Gastroesophageal sphincter (tissue), 4 donors: Measurements from ENCODE around the gene RBMS2. TPM values are rescaled to one million over a fixed set of nuclear protein-coding genes. Genes with fewer than 3 reads are reported as not detected.

ENCODE experiments used
- ATAC-seq: fragments of 150-250 bp; one replicate; pipeline ENCODE4 v1.9.1; 2016; ENCODE audit warnings: mild to moderate bottlenecking, moderate library complexity
- H3K27ac ChIP-seq, 4 donors: fragments of 200-600 bp; sonication (generic) in 3 of 4; 1 replicate in 3 of 4; 2 replicates in 1 of 4; pipeline ENCODE4 v1.5.1; 2016 to 2019
- H3K27me3 ChIP-seq: fragments of 200-600 bp; sonication (generic); one replicate; pipeline ENCODE4 v1.5.1; 2019
- H3K36me3 ChIP-seq, 2 donors: fragments of 200-600 bp; sonication (generic); one replicate each; pipeline ENCODE4 v1.5.1; 2019; ENCODE audit warnings: control low read depth in 1 of 2
- H3K4me1 ChIP-seq, 3 donors: fragments of 200-600 bp; sonication (generic); 1 replicate in 2 of 3; 2 replicates in 1 of 3; pipeline ENCODE4 v1.5.1; 2016 to 2019; ENCODE audit warnings: control low read depth in 2 of 3
- H3K4me3 ChIP-seq, 2 donors: fragments of 200-600 bp; sonication (generic); one replicate each; pipeline ENCODE4 v1.5.1; 2019; ENCODE audit warnings: mild to moderate bottlenecking in 1 of 2, moderate library complexity in 1 of 2
- H3K9me3 ChIP-seq, 3 donors: fragments of 200-600 bp; sonication (generic); one replicate each; pipeline ENCODE4 v1.5.1; 2017 to 2019; ENCODE audit warnings: control low read depth in 2 of 3
- EP300 ChIP-seq: sonication (generic); formaldehyde crosslinking; IDR thresholded peaks from one replicate; pipeline ENCODE4 v1.6.1; 2017; ENCODE audit warnings: antibody characterized with exemption, mild to moderate bottlenecking
- POLR2A ChIP-seq, 2 donors: fragments of 450-650 bp; IDR thresholded peaks; one replicate each; pipeline ENCODE4 v1.6.1; 2017; ENCODE audit warnings: antibody characterized with exemption in 2 of 2, mild to moderate bottlenecking in 2 of 2, moderate library complexity in 1 of 2
- POLR2AphosphoS5 ChIP-seq: sonication (generic); formaldehyde crosslinking; IDR thresholded peaks from one replicate; pipeline ENCODE4 v1.6.1; 2017; ENCODE audit warnings: antibody characterized with exemption
- WGBS, 2 donors: methylation state at CpG; one replicate each; pipeline ENCODE4 v1.1.5; 2018; ENCODE audit warnings: low coverage in 1 of 2; 5-methylcytosine and 5-hydroxymethylcytosine counted together
- total RNA-seq, 4 donors: library from RNA; depleted of rRNA; stranded (reverse); fragments of >200 nt; gene quantifications; one replicate each; pipeline ENCODE4 v1.1.0, GENCODE V29; 2016
- TF ChIP-seq, protein P1 (sequence below), 4 experiments: fragments of 200-600 bp in 2 of 4; fragments of 450-650 bp in 2 of 4; sonication (generic) in 1 of 4; IDR thresholded peaks; one replicate each; pipeline ENCODE4 v1.5.1; 2017 to 2019; ENCODE audit warnings: antibody characterized with exemption in 4 of 4, mild to moderate bottlenecking in 2 of 4, moderate library complexity in 2 of 4

Gene RBMS2
- total RNA-seq, 4 donors from 2014 or later, result 25.4 to 50.2 (median 31.8) TPM

DNA sequence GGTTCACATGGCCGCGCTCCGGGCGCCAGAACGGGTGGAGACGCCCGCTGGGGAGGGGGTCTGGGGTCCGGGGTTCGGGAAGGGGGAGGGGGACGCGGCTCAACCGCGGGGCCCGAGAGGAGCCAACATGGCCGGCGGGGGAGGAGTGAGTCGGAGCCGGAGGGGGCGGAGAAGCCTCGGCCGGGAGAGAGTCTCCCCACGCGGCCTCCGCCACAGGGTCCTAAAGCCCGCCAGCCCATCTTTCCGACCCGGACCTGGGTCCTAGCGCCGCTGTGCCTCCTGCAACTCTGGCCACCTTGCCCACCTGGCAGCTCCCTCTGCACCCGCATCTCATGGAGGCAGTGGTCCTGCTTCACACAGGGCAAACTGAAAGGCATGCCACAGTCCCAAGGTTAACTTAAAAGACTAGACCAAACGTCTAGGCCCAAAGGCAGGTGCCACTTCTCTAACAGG, 108.6 kb downstream of the RBMS2 start, which contains the start of gene BAZ2A:
BAZ2A (minus strand) TSS at position 147 of the 453 bp plus-strand sequence. CDS start 12,796 bp downstream, outside the sequence.
- peak within 1 kb of the TSS; percentile 77 to 96 (median 91) for H3K27ac ChIP-seq
- H3K9me3 ChIP-seq, result no peaks in the 10 kb centered on the region
- peak; percentile 81 for ATAC-seq
- WGBS, 2 donors, result 0% methylated on average over 2 of the region's 31 CpGs; no CpG with 5 or more reads in 1 of the 2 donors
- peaks cover 9 to 82% (median 54%) of the 10 kb centered on the region in 3 donors for H3K4me1 ChIP-seq
- H3K36me3 ChIP-seq, result peaks cover 0 to 15% of the 10 kb centered on the region in 2 donors
- peak within 1 kb of the TSS; percentile 83 to 86 for H3K4me3 ChIP-seq
- TF ChIP-seq POLR2AphosphoS5 (no peak), POLR2A (IDR thresholded peaks at IDR 0.05) (no peak), EP300 (no peak)
- TF ChIP-seq, protein P1, sequence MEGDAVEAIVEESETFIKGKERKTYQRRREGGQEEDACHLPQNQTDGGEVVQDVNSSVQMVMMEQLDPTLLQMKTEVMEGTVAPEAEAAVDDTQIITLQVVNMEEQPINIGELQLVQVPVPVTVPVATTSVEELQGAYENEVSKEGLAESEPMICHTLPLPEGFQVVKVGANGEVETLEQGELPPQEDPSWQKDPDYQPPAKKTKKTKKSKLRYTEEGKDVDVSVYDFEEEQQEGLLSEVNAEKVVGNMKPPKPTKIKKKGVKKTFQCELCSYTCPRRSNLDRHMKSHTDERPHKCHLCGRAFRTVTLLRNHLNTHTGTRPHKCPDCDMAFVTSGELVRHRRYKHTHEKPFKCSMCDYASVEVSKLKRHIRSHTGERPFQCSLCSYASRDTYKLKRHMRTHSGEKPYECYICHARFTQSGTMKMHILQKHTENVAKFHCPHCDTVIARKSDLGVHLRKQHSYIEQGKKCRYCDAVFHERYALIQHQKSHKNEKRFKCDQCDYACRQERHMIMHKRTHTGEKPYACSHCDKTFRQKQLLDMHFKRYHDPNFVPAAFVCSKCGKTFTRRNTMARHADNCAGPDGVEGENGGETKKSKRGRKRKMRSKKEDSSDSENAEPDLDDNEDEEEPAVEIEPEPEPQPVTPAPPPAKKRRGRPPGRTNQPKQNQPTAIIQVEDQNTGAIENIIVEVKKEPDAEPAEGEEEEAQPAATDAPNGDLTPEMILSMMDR (IDR thresholded peaks at IDR 0.05), result no peak
- no peaks in the 10 kb centered on the region for H3K27me3 ChIP-seq

DNA sequence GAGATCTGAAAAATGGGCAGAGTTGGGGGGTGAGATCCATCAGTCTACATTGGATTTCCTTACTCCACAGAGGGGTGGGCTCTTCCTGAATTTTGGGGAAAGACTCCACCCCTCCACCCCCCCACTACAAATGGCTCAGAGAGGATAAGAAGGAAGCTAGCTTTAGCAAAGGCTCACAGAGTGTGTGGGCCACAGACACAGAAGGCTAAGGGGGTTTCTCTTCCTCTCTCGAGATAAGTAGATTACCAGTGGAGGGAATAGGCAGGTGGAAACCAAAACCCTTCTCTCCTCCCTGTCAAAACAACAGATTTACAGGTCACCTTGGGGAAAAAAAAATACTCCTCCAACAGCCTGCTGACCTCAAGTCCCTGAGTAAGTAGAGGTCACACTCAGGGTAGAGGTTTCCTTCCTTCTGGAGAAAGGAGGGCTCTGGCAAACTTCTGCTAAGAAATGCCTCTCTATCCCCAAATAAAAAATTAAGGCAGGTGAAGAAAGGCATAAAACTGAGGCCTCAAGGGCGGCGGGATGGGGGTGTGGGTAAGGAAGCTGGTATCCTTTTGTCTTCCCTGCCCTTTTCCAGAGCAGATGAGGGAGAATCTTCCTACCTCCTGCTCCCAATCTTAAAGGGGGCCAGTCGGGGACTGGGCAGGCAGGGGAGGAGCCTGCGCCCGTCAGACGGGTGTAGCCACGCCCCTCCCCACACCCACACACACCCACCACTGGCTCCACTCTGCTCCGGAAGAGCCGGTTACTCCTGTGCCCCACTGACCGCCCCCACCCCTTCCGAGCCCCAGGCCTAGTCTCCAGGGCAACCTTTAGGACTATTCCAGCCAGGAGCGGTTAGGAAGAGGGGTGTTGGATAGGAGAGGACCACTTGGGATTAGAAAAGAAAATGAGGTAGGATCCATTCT, 110.4 kb downstream of the RBMS2 start:
- TF ChIP-seq, protein P1 (IDR thresholded peaks at IDR 0.05), result no peak
- TF ChIP-seq POLR2A (IDR thresholded peaks at IDR 0.05), result no peak
- no peak for TF ChIP-seq POLR2AphosphoS5
- no peak for TF ChIP-seq EP300
- no peaks in the 10 kb centered on the region for H3K27me3 ChIP-seq
- H3K4me1 ChIP-seq, result peaks cover 9 to 72% (median 45%) of the 10 kb centered on the region in 3 donors
- H3K27ac ChIP-seq, result peak overlapping the region; percentile 24 to 96 (median 84)
- ATAC-seq, result peak; percentile 18
- H3K36me3 ChIP-seq, result peaks cover 0 to 5% of the 10 kb centered on the region in 2 donors
- peak overlapping the region; percentile 15 to 65 for H3K4me3 ChIP-seq
- H3K9me3 ChIP-seq, result no peaks in the 10 kb centered on the region
- WGBS, 2 donors, result 0 to 4% methylated on average over 3 to 8 of the region's 13 CpGs

- H3K27me3 ChIP-seq, result no peaks in the 10 kb centered on the region
- peak overlapping the region in 3 of 4 donors; percentile 78 to 96 (median 91) for H3K27ac ChIP-seq
- no peak for TF ChIP-seq POLR2AphosphoS5
- TF ChIP-seq, protein P1 (IDR thresholded peaks at IDR 0.05), result no peak
- no peak for TF ChIP-seq POLR2A (IDR thresholded peaks at IDR 0.05)
- no peak for TF ChIP-seq EP300
- H3K4me1 ChIP-seq, result peaks cover 9 to 72% (median 45%) of the 10 kb centered on the region in 3 donors
- 14 to 29% methylated on average over 2 to 3 of the region's 4 CpGs for WGBS, 2 donors
- ATAC-seq, result no peak
- H3K36me3 ChIP-seq, result peaks cover 0 to 4% of the 10 kb centered on the region in 2 donors
- H3K9me3 ChIP-seq, result no peaks in the 10 kb centered on the region
- H3K4me3 ChIP-seq, result peak overlapping the region; percentile 15 to 65
These were observed 111.3 kb downstream of the RBMS2 start for GRCh38 chr12:56632701-56633467.

DNA sequence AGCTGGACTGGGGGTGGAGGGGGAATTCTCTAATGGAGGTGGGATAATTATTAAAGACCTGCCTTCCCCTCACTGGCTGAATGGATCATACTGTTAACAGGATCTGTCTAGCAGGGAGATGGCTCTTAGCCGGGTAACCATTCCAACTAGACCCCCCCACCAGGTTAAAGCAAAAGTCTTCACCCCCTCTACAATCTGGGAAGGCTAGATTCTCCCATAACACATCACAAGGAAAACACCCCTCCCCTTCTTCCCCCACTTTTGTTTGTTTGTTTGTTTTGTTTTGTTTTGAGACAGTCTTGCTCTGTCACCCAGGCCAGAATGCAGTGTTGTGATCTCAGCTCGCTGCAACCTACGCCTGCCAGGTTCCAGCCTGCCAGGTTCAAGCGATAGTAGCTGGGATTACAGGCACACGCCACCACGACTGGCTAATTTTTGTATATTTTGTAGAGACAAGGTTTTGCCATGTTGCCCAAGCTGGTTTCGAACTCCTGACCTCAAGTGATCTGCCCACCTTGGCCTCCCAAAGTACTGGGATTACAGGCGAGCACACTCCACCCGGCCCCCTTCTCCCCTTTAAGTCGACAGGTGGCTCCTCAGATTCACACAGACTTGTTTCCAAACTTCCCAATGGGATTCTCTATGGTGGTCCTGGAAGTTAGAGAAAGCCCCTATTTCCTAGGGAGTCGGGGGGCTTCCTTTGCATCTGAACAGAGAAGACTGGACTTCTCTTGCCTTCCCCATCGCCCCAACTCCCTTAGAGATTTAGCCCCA, 112.0 kb downstream of the RBMS2 start:
- no peak for ATAC-seq
- peaks cover 9 to 72% (median 41%) of the 10 kb centered on the region in 3 donors for H3K4me1 ChIP-seq
- peak overlapping the region; percentile 65 to 83 for H3K4me3 ChIP-seq
- no peaks in the 10 kb centered on the region for H3K9me3 ChIP-seq
- H3K27ac ChIP-seq, result peak overlapping the region in 3 of 4 donors; percentile 91 to 98 (median 96)
- TF ChIP-seq POLR2AphosphoS5, result no peak
- TF ChIP-seq EP300, result no peak
- TF ChIP-seq, protein P1 (IDR thresholded peaks at IDR 0.05), result no peak
- no peak for TF ChIP-seq POLR2A (IDR thresholded peaks at IDR 0.05)
- H3K36me3 ChIP-seq, result peaks cover 0 to 12% of the 10 kb centered on the region in 2 donors
- H3K27me3 ChIP-seq, result no peaks in the 10 kb centered on the region
- WGBS, 2 donors, result 34 to 48% methylated on average over 7 to 10 of the region's 12 CpGs
